ENCODE results near the gene CPLX3. TPM values are rescaled to one million over a fixed set of nuclear protein-coding genes. Genes with fewer than 3 reads are reported as not detected.

Gene CPLX3, protein sequence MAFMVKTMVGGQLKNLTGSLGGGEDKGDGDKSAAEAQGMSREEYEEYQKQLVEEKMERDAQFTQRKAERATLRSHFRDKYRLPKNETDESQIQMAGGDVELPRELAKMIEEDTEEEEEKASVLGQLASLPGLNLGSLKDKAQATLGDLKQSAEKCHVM
- not detected for polyA plus RNA-seq (2012; ENCODE audit: insufficient read length, low read depth)

DNA sequence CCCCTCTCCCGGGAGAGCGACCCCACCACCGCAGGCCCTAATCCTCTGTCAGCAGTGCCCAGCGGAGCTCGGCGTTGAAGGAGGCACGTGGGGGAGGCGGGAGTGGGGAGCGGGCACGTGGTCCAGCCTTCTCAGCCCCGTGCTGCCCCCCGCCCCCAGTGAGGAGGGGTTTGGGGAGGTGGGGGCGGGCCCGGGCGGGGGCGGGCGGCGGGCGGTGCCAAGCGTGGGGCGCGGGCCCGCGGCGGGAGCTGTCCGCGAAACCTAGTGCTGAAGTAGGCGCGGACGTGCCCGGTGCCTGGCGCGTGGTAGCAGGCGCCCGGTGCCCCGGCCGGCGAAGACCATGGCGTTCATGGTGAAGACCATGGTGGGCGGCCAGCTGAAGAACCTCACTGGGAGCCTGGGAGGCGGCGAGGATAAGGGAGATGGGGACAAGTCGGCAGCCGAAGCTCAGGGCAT is at the start of gene CPLX3:
Gene CPLX3 (plus strand): TSS at position 264 of the 456 bp plus-strand sequence. CDS start 77 bp downstream, at position 341.
- TF ChIP-seq REST (IDR thresholded peaks at IDR 0.05; ENCODE audit: insufficient read depth in 1 of 2, low read depth in 2 of 2, low read length in 2 of 2) (peak; percentile 91 to 92), SIN3A (IDR thresholded peaks at IDR 0.05; ENCODE audit: borderline replicate concordance, insufficient read depth, low read length) (no peak)

- TF ChIP-seq TAF1 (IDR thresholded peaks at IDR 0.05; ENCODE audit: borderline replicate concordance, insufficient read depth, low read length) (no peak), REST (IDR thresholded peaks at IDR 0.05; ENCODE audit: insufficient read depth in 1 of 2, low read depth in 2 of 2, low read length in 2 of 2) (peak in 1 of 2 experiments; percentile 57; a peak in 1 of 4 replicates), FOXP2 (optimal IDR thresholded peaks at IDR 0.05; ENCODE audit: borderline replicate concordance, extremely low read depth, extremely low read length, insufficient read depth) (peak; percentile 43), POLR2AphosphoS5 (IDR thresholded peaks at IDR 0.05; ENCODE audit: low read depth, low read length) (no peak), SIN3A (IDR thresholded peaks at IDR 0.05; ENCODE audit: borderline replicate concordance, insufficient read depth, low read length) (no peak)
Observed at GRCh38 chr15:74776821-74777768, 49.3 kb upstream of the CPLX3 start.

- TF ChIP-seq TAF1 (IDR thresholded peaks at IDR 0.05; ENCODE audit: borderline replicate concordance, insufficient read depth, low read length): no peak
- no peak for TF ChIP-seq SIN3A (IDR thresholded peaks at IDR 0.05; ENCODE audit: borderline replicate concordance, insufficient read depth, low read length)
- no peak for TF ChIP-seq FOXP2 (optimal IDR thresholded peaks at IDR 0.05; ENCODE audit: borderline replicate concordance, extremely low read depth, extremely low read length, insufficient read depth)
- TF ChIP-seq POLR2AphosphoS5 (IDR thresholded peaks at IDR 0.05; ENCODE audit: low read depth, low read length): no peak
- no peak for TF ChIP-seq REST (IDR thresholded peaks at IDR 0.05; ENCODE audit: insufficient read depth in 1 of 2, low read depth in 2 of 2, low read length in 2 of 2)
Observed at GRCh38 chr15:74777769-74778598, 48.4 kb upstream of the CPLX3 start.

DNA sequence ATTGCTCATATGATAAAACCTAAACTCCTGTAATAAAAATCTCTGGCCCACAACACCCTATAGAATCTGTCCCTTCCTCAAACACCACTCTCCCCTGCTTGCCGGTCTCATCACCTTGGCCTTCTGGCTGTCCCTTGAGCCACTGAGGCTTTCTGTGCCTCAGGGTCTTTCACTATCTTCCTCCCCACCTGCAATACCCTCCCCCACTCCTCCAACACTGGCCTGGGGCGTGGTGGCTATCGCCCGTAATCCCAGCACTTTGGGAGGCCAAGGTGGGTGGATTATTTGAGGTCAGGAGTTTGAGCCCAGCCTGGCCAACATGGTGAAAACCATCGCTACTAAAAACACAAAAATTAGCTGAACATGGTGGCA is 47.8 kb upstream of the CPLX3 start:
- no peak for TF ChIP-seq SIN3A (IDR thresholded peaks at IDR 0.05; ENCODE audit: borderline replicate concordance, insufficient read depth, low read length)
- TF ChIP-seq TAF1 (IDR thresholded peaks at IDR 0.05; ENCODE audit: borderline replicate concordance, insufficient read depth, low read length): no peak
- no peak for TF ChIP-seq FOXP2 (optimal IDR thresholded peaks at IDR 0.05; ENCODE audit: borderline replicate concordance, extremely low read depth, extremely low read length, insufficient read depth)
- no peak for TF ChIP-seq REST (IDR thresholded peaks at IDR 0.05; ENCODE audit: insufficient read depth in 1 of 2, low read depth in 2 of 2, low read length in 2 of 2)
- TF ChIP-seq POLR2AphosphoS5 (IDR thresholded peaks at IDR 0.05; ENCODE audit: low read depth, low read length): no peak
